ENCODE data around the gene SFTA2.

DNA sequence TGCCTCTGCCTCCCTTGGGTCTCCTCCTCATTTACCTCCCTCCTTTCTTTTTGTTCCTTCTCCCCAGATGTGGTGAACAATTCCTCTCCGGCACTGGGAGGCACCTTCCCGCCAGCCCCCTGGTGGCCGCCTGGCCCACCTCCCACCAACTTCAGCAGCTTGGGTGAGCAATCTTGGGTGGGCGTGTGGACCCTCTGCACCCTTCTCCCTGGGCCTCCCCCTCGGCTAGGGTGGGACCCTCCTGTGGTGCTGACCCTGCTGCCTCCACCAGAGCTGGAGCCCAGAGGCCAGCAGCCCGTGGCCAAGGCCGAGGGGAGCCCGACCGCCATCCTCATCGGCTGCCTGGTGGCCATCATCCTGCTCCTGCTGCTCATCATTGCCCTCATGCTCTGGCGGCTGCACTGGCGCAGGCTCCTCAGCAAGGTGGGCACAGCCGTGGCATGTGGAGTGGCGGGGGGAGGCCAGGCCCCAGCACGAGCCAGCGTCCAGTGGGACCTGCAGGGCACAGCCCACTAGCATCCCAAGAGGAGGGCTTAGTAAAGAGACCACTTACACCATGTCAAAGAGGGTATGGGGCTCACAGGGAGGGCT lies 38.9 kb downstream of the SFTA2 start:
- no peak for TF ChIP-seq FOXK2 (IDR thresholded peaks at IDR 0.05)
- TF ChIP-seq SP1 (IDR thresholded peaks at IDR 0.05; ENCODE audit: low read depth, low read length) = no peak
- TF ChIP-seq, protein P1, sequence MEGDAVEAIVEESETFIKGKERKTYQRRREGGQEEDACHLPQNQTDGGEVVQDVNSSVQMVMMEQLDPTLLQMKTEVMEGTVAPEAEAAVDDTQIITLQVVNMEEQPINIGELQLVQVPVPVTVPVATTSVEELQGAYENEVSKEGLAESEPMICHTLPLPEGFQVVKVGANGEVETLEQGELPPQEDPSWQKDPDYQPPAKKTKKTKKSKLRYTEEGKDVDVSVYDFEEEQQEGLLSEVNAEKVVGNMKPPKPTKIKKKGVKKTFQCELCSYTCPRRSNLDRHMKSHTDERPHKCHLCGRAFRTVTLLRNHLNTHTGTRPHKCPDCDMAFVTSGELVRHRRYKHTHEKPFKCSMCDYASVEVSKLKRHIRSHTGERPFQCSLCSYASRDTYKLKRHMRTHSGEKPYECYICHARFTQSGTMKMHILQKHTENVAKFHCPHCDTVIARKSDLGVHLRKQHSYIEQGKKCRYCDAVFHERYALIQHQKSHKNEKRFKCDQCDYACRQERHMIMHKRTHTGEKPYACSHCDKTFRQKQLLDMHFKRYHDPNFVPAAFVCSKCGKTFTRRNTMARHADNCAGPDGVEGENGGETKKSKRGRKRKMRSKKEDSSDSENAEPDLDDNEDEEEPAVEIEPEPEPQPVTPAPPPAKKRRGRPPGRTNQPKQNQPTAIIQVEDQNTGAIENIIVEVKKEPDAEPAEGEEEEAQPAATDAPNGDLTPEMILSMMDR (IDR thresholded peaks at IDR 0.05 in 2 of 3, conservative IDR thresholded peaks at IDR 0.05 in 1 of 3; ENCODE audit: control insufficient read depth in 2 of 3, extremely low read depth in 1 of 3, insufficient read depth in 1 of 3, low read depth in 3 of 3, low read length in 3 of 3) = no peak; a peak in 1 of 6 replicates
- no peak for TF ChIP-seq CEBPB (IDR thresholded peaks at IDR 0.05; ENCODE audit: borderline replicate concordance in 1 of 2, low read depth in 2 of 2, low read length in 2 of 2)
- TF ChIP-seq NFXL1 (IDR thresholded peaks at IDR 0.05; ENCODE audit: borderline replicate concordance) = no peak
- TF ChIP-seq RELB (IDR thresholded peaks at IDR 0.05; ENCODE audit: low read depth) = no peak
- no peak for TF ChIP-seq ZBTB4 (CRISPR knock-in tag; IDR thresholded peaks at IDR 0.05)
- TF ChIP-seq, protein P2, sequence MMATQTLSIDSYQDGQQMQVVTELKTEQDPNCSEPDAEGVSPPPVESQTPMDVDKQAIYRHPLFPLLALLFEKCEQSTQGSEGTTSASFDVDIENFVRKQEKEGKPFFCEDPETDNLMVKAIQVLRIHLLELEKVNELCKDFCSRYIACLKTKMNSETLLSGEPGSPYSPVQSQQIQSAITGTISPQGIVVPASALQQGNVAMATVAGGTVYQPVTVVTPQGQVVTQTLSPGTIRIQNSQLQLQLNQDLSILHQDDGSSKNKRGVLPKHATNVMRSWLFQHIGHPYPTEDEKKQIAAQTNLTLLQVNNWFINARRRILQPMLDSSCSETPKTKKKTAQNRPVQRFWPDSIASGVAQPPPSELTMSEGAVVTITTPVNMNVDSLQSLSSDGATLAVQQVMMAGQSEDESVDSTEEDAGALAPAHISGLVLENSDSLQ (IDR thresholded peaks at IDR 0.05) = no peak
- TF ChIP-seq, protein P3, sequence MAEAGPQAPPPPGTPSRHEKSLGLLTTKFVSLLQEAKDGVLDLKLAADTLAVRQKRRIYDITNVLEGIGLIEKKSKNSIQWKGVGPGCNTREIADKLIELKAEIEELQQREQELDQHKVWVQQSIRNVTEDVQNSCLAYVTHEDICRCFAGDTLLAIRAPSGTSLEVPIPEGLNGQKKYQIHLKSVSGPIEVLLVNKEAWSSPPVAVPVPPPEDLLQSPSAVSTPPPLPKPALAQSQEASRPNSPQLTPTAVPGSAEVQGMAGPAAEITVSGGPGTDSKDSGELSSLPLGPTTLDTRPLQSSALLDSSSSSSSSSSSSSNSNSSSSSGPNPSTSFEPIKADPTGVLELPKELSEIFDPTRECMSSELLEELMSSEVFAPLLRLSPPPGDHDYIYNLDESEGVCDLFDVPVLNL (IDR thresholded peaks at IDR 0.05; ENCODE audit: low read depth, low read length) = no peak
- TF ChIP-seq EP300 (IDR thresholded peaks at IDR 0.05; ENCODE audit: borderline replicate concordance in 1 of 2, control insufficient read depth in 1 of 2, low read depth in 2 of 2, low read length in 2 of 2) = no peak
